Loucy (cell line): ENCODE results near the gene FER.

ENCODE experiments used
- H2AFZ ChIP-seq: fragments of 200-600 bp; sonication (generic); 2 replicates; pipeline ENCODE4 v1.6.0; 2016; ENCODE audit warnings: antibody characterized with exemption, mild to moderate bottlenecking, low read length, moderate library complexity
- H3F3A ChIP-seq: fragments of 200-600 bp; 2 replicates; pipeline ENCODE4 v1.6.0; 2016; ENCODE audit warnings: antibody characterized with exemption, low read depth, mild to moderate bottlenecking
- H3K27me3 ChIP-seq: fragments of 200-600 bp; sonication (generic); 2 replicates; pipeline ENCODE4 v1.6.1; 2014; ENCODE audit warnings: low read length, mild to moderate bottlenecking; ENCODE audit not compliant: insufficient read depth, poor library complexity, severe bottlenecking
- H3K36me3 ChIP-seq: fragments of 200-600 bp; sonication (generic); 2 replicates; pipeline ENCODE4 v1.6.1; 2016; ENCODE audit warnings: low read length; ENCODE audit not compliant: insufficient read depth
- H3K4me1 ChIP-seq: fragments of 200-600 bp; sonication (generic); 2 replicates; pipeline ENCODE4 v1.5.1; 2014; ENCODE audit warnings: low read length, mild to moderate bottlenecking; ENCODE audit not compliant: insufficient read depth, poor library complexity, severe bottlenecking
- H3K4me2 ChIP-seq: fragments of 200-600 bp; sonication (generic); 2 replicates; pipeline ENCODE4 v1.6.0; 2014; ENCODE audit warnings: antibody characterized with exemption, low read length, low read depth, mild to moderate bottlenecking; ENCODE audit not compliant: poor library complexity, severe bottlenecking
- H3K4me3 ChIP-seq: fragments of 200-600 bp; sonication (generic); 2 replicates; pipeline ENCODE4 v1.5.1; 2014; ENCODE audit warnings: low read length, mild to moderate bottlenecking, mixed read lengths; ENCODE audit not compliant: poor library complexity, severe bottlenecking
- H3K79me2 ChIP-seq: fragments of 200-600 bp; sonication (generic); 2 replicates; pipeline ENCODE4 v1.6.1; 2014; ENCODE audit warnings: low read length; ENCODE audit not compliant: insufficient read depth
- H3K9ac ChIP-seq: fragments of 200-600 bp; sonication (generic); 2 replicates; pipeline ENCODE4 v1.6.0; 2014; ENCODE audit warnings: mild to moderate bottlenecking, low read depth, low read length, moderate library complexity; ENCODE audit not compliant: poor library complexity, severe bottlenecking
- H3K9me2 ChIP-seq: fragments of 200-600 bp; sonication (generic); replicated peaks from 2 replicates; pipeline ENCODE4 v1.6.1; 2016; ENCODE audit warnings: low read depth, low read length, mixed read lengths
- H3K9me3 ChIP-seq: fragments of 200-600 bp; sonication (generic); 2 replicates; pipeline ENCODE4 v1.6.1; 2014; ENCODE audit warnings: mild to moderate bottlenecking, antibody characterized with exemption, low read length, low read depth; ENCODE audit not compliant: insufficient read depth
- H4K20me1 ChIP-seq: fragments of 200-600 bp; sonication (generic); 2 replicates; pipeline ENCODE4 v1.6.0; 2014; ENCODE audit warnings: antibody characterized with exemption, low read length, mild to moderate bottlenecking; ENCODE audit not compliant: insufficient read depth, poor library complexity, severe bottlenecking
- CTCF ChIP-seq: fragments of 200-600 bp; sonication (generic); conservative IDR thresholded peaks from 2 replicates; pipeline ENCODE4 v1.5.1; 2014; ENCODE audit warnings: mild to moderate bottlenecking, antibody characterized with exemption, low read length
- EZH2phosphoT487 ChIP-seq: fragments of 200-600 bp; IDR thresholded peaks from 2 replicates; pipeline ENCODE4 v1.6.1; 2018; ENCODE audit warnings: antibody characterized with exemption, mild to moderate bottlenecking, moderate library complexity, borderline replicate concordance

FER gene

GRCh38 chr5:109113608-109114007 lies 365.9 kb downstream of the FER start:
- TF ChIP-seq EZH2phosphoT487 (no peak), CTCF (no peak)
- H3K4me3 ChIP-seq: no peak overlapping the region
- no peaks in the 10 kb centered on the region for H3K4me1 ChIP-seq
- no peaks in the 10 kb centered on the region for H3K27me3 ChIP-seq
- H3K9me3 ChIP-seq: no peaks in the 10 kb centered on the region
- no peak overlapping the region for H2AFZ ChIP-seq
- H3F3A ChIP-seq: no peaks in the 10 kb centered on the region
- no peak overlapping the region for H3K4me2 ChIP-seq
- no peaks in the 10 kb centered on the region for H3K79me2 ChIP-seq
- H4K20me1 ChIP-seq: no peaks in the 10 kb centered on the region
- H3K36me3 ChIP-seq: no peaks in the 10 kb centered on the region
- H3K9ac ChIP-seq: no peak overlapping the region
- H3K9me2 ChIP-seq: no peaks in the 10 kb centered on the region

- Histone ChIP-seq H3K4me3 (no peak overlapping the region), H3K4me1 (peaks cover 7% of the 10 kb centered on the region), H3F3A (no peaks in the 10 kb centered on the region), H3K36me3 (no peaks in the 10 kb centered on the region), H3K79me2 (no peaks in the 10 kb centered on the region), H3K4me2 (no peak overlapping the region), H4K20me1 (no peaks in the 10 kb centered on the region), H3K27me3 (no peaks in the 10 kb centered on the region), H3K9me3 (peaks cover 2% of the 10 kb centered on the region; the same call in 1 of the 2 replicates), H2AFZ (no peak overlapping the region), H3K9me2 (no peaks in the 10 kb centered on the region), H3K9ac (no peak overlapping the region)
- no peak for TF ChIP-seq EZH2phosphoT487
- TF ChIP-seq CTCF: no peak
Measured at GRCh38 chr5:109121225-109121624, 373.5 kb downstream of the FER start.

- H3K4me3 ChIP-seq: peak overlapping the region; percentile 63
- peak overlapping the region; percentile 58; the same call in 1 of the 2 replicates for H2AFZ ChIP-seq
- no peaks in the 10 kb centered on the region for H4K20me1 ChIP-seq
- H3K79me2 ChIP-seq: no peaks in the 10 kb centered on the region
- no peaks in the 10 kb centered on the region for H3K27me3 ChIP-seq
- no peaks in the 10 kb centered on the region; the same call in 1 of the 2 replicates for H3K9me3 ChIP-seq
- peaks cover 13% of the 10 kb centered on the region for H3K4me1 ChIP-seq
- H3K4me2 ChIP-seq: peak overlapping the region; percentile 68
- H3F3A ChIP-seq: no peaks in the 10 kb centered on the region
- H3K9ac ChIP-seq: peak overlapping the region; percentile 49
- no peak for TF ChIP-seq EZH2phosphoT487
- no peak for TF ChIP-seq CTCF
- H3K9me2 ChIP-seq: no peaks in the 10 kb centered on the region
- no peaks in the 10 kb centered on the region for H3K36me3 ChIP-seq
Measured at GRCh38 chr5:109125755-109126429, 378.2 kb downstream of the FER start.
